DMS 273 treated with DMSO at 0.1 percent for 48 hours (cell line): ENCODE results near the gene NKX6-1.

ENCODE experiments used
- DNase-seq: peaks from one replicate; lab custom pipeline; 2025; lab: John Stamatoyannopoulos, UW

NKX6-1 gene

DNA sequence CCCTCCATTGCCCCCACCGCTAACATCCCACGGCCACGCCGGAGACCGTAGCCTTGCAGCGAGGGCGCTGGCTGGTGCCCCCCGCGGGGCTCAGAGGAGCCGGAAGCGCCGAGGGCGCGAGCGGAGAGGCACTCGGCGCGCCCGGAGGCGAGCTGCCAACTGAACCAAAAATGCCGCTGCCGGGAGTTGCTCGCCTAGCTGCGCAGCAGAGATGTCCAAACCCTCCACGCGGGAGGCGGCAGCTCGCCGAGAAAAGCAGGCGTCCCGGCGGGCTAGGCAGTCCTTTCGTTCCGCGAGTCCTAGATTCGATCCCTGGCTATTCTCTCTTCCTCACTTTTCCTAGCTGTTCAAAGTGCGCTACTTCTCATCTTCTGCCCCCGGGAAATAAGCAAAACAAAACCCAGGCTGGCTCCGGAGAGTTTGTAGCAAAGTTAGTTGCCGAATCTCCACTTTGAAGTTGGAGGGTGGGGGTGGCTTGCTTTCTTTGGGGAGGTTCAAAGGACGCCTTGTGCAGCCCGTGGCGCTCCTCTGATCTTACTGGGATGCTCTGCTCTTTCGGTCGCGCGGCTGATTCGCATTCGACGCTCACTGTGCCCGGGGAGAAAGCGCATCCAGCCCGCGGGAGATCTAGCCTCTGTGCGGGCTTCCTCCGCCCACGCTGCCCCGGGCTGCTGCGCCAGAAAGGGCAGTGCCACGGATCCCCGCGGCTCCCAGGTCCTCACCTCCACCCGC is 723 bp downstream of the NKX6-1 start:
- DNase-seq = no peak

- no peak for DNase-seq
Measured at GRCh38 chr4:84497504-84498202, 1.4 kb downstream of the NKX6-1 start.

DNA sequence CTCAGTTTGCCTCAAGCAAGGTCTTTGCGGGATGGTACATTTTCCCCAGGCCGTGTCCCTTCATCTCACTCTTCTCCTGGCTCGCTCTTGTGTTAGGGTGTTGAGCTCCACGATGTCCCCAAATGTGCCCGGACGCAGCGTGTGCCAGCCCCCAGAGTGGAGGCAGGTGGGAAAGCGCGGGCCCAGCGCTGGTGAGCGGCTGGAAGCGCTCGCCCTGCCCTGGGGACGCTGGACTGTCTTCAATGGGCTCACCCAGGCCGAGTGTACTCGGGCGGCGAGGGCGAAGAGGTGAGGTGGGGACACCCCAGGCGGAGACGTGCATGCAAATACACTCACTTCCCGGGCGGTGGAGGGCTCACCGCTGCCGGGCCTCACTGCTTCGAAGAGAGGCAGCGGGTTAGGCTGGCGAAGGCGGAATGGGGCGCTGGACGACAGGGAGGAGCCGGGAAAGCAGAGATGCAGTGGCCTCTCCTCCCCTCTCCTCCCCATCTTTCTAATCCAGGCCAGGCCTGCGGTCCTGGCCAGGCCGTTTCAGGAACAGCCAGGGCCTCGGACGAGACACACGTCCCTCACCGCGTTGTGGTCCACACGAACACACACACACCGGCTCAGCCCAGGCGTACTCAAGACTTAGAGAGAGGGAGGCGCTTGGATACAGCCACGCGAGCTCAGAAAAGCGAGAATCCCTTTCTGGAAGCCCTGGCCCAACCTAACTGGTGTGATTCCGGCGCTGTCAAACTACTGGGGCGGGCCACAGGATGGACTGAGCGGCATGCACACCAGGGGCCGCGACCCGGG is 2.2 kb downstream of the NKX6-1 start:
- DNase-seq = no peak

DNA sequence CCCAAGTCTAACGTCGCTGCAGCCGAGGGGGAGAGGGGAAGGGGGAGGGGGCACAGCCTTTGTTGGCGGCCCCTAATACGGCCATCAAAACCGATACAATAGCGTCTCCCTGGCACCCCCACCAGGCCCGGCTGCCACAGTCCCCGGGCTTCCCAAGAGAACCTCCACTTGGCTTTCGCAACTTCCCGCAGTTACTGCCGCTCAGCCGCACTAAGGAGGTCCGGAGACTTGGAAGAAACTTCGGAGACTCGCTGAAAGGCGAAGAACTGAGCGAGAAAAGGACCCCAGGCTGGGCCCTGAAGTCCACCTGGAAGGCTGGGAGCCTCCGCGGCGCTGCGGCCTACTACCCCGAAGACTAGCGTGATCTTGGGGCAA is 2.8 kb downstream of the NKX6-1 start:
- DNase-seq = no peak

DNA sequence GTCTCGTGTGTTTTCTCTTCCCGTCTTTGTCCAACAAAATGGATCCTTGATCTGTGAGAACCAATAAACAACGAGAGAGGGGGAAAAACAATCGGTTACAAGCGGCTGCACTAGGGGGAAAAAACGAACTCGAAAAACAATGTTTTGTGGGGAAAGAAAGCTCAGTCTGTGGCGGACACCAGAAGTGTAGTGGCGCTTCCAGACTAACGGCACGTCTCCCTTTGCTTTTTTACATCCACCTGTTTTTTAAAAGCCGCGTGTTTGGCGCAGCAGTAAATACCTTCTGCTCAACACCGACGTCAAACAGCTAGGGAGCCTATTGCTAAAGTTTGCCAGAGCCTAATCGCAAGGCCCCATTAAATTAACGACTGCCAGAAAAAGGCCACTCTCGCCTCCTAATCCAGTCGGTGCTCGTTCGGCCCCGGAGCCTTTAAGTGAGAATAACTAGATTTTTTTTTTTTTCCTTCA is 3.3 kb downstream of the NKX6-1 start:
- DNase-seq = no peak

DNA sequence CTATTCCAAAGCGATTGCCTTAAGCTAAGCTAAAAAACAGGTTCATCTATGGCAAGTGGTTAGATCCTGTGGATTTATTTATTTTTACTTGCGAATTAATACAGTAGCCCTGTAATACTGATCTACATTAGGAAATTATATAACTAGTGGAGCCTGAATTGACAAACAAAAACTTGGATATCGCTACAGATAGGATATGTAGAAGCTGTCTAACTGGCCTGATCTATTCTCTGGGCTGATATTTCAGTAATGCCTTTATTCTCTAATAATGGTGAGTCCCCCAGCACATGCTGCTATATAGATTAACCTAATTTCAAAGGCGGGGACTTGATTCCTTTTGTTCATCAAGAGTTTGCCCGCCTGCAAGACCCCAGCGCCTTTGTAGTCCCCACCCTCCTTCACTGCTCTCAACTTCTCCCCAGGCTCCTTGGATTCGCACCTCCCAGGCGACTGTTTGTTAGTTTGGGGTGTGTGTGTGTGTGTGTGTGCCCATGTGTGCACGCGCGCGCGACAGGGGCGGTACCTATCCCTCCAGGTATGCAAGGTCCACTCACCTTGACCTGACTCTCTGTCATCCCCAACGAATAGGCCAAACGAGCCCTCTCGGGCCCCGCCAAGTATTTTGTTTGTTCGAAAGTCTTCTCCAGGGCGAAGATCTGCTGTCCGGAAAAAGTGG is 3.8 kb downstream of the NKX6-1 start:
- no peak for DNase-seq

- no peak for DNase-seq
Measured at GRCh38 chr4:84494531-84494930, 4.6 kb downstream of the NKX6-1 start.

DNA sequence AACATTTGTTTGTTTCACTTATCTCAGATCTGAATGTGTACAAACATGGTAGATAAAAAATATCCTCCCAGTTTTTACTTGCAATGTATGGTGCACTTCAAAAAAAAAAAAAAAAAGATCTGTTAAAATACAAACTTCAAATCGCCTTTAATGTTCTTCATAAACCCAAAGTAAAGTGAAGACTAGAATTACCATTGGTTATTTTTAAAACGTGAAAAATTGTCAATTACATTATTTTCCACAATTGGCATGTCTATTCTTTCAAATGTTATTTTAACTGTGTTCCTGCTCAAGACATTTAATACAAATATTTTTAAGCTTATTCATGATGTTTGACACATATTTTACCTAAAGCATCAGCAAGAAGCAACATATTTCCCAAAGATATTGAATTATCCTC is 5.0 kb downstream of the NKX6-1 start:
- DNase-seq = no peak

- no peak for DNase-seq
Measured at GRCh38 chr4:84493092-84493850, 5.8 kb downstream of the NKX6-1 start.

DNA sequence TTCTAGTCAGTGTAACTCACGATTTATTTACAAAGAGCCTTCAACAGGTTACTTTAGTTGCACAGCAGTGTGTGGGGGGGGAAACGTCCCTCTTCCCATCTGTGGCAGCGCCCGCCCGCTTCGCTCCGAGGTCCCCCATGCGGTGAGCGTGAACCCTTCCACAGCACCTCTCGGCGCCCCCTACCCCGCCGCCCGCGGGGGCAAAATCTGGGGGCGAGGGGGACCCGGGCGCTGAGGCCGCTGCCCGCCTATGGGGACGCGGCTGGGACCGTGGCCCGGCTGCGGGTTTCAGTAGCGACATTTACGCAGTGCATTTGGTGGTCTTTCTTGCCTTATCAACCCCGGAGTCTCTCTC is 6.4 kb downstream of the NKX6-1 start:
- no peak for DNase-seq

DNA sequence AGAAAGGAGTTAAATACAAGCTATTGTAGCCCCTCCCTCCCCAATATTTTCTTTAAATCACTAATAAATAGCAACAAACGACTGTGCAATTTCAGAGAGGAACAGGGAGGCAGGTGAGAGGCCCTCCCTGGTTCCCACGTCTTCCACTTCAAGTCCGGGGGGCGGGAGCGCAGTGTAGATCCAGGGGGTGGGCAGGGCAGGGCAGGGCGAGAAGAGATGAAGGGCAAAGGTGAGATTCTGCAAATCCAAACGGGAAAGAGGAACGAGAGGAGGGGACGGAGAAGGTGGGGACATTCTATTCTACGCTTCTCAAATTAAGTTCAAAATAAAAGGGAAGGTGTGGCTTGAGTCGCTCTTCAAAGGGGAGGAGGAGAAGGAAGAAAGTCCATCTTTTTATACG is 6.8 kb downstream of the NKX6-1 start:
- DNase-seq = no peak

- no peak for DNase-seq
Measured at GRCh38 chr4:84491481-84491880, 7.6 kb downstream of the NKX6-1 start.

GRCh38 chr4:84490663-84491062 is 8.4 kb downstream of the NKX6-1 start:
- DNase-seq = no peak

GRCh38 chr4:84484236-84484635 is 14.9 kb downstream of the NKX6-1 start:
- DNase-seq = no peak

DNA sequence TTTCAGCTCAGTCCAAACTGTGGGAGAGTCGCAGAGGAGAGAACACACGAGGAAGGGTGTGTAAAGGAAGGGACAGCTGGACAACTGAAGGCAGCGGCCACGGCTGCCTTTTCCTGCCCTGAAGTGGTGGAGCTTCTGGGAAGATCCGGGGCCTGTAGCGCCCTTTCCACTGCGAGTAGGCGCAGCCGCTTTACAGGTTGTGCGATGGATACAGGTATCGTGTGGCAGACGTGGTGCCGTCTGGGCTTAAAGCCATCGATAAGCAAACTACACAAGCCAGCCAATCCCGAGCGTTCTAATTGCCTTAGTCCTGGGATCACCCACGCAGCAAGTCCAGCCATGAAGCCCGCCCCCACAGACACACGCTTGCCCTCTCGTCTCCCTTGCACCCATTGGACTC is 15.4 kb downstream of the NKX6-1 start:
- no peak for DNase-seq

DNA sequence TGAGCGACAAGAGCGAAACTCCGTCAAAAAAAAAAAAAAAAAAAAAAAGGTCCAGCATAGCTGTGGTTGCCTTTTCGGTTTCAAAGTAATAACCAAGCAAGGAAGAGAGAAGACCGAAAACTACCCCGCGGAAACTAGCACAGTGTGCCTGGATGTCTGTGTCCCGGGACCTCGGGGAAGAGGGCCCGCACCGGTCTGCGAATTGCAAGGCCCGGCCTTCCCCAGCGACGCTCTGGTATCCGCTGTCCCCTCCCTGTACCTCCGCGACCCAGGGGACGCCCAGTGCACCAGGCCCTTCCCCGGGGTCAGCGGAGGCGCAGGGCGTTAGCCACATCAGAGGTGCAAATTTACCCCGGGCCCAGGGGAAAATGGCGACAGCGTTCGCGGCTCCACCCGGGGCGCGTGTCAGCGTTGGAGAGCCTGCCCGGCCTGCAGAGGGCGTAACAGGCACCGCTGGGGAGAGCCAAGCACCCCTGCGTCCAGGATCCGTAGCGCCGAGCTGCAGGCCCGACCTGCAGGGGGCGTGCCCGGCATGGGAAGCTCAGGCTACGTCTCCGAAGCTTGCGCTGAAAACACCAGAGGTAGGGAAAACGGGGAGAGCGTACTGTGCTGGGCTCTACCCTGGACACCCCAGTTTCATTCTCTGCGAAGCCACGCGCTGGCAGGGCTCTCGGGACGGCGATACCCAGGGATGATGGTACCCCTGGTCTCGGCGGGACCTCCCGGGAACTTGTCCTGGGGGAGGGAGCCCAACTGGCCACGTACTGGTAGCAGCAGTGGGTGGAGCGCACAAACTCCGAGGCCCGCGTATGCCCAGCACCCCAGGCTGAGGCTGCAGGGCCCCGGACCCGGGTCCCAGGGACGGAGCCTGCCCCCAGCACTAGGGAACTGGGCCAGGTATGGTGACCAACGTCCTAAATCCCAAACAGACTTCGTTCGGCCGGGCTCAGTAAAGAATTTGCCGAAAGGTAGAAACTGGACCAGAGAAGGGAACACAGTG is 16.2 kb downstream of the NKX6-1 start:
- DNase-seq = no peak

DNA sequence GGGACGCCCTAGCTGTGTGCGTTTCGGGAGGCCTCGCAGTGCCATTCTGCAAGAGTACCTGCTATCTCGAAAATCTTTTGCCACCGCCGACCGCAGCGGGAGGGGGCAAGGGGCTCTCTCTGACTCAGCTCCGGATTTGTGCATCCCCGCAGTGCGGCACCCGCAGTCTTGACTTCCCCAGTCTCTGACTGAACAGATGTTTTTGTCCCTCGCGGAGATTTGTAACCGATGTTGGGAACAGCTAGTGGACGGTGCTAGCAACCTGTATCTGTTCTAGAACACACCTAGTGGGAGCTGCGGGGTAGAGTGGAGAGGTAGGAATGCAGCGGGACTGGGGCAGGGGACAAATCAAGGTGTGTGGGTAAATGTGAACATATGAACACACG is 17.2 kb downstream of the NKX6-1 start:
- DNase-seq = no peak

DNA sequence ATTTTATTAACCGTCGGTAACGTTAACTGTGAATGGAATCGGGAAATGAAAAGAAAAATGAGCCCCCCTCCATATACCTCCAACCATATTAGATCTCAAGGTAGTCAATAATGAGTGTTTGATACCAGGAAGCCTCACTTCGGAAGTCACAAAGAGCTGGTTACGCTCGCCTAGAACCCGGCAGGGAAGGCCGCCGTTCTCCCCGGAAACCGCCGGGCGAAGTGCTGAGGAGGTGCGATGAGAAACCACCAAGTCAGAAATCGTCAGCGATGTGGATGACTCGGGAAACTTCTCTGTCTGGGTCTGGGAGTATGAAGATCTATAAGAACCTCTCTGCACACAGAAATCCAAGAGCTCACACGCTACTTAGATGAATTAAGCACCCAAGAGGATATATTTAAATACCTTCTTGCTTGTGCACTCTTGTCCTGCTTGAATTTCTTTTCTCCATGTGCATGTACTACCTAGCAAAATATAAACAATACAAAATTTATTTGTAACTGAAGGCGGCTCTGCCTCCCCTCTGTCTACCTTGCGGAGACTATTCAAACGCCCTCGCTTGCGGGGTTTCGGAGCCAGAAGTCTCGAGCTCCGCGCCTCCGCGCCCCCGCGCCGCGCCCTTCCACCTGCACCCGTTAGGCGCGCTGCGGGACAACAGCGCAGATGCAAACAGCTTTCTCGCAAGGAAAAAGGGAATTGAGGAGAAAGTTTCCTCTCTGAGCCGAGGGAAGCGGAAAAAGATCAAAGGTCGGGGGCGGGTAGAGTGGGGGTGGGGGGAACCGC is 17.8 kb downstream of the NKX6-1 start:
- DNase-seq = no peak

DNA sequence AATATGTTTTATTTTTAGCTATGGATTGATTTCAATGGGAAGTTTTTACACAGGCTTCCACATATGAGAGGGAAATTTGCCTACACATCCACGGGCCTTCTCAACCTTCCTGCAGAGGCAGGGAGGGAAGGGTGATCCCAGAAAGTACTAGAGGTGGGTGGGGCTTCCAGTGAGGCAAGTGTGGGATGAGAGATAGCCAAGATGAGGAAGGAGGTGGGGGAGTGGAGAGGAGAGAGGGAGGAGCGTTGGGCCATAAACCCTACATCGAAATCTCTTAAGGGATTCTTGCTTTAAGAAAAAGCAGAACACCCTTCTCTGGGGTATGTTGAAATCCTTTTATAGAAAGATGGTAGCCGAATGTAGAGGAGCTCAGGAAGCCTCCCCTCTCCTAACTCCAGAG is 19.0 kb downstream of the NKX6-1 start:
- DNase-seq = no peak

GRCh38 chr4:84479663-84480062 is 19.4 kb downstream of the NKX6-1 start:
- no peak for DNase-seq
